HG03108 (cell line): ENCODE results near the gene COL6A1.

ENCODE experiments used
- ATAC-seq: cut with Tn5 transposase; IDR thresholded peaks from one replicate; pipeline ENCODE4 v1.9.1; 2021; ENCODE audit warnings: moderate library complexity; ENCODE audit not compliant: unreplicated experiment

COL6A1 gene

GRCh38 chr21:46025113-46025770 is 43.7 kb downstream of the COL6A1 start:
- ATAC-seq = no peak

- no peak for ATAC-seq
Observed at GRCh38 chr21:46027851-46028493, 46.4 kb downstream of the COL6A1 start.

GRCh38 chr21:46028573-46029091 is 47.1 kb downstream of the COL6A1 start:
- no peak for ATAC-seq

- no peak for ATAC-seq
Observed at GRCh38 chr21:46029186-46029924, 47.8 kb downstream of the COL6A1 start.

GRCh38 chr21:46031484-46031883 is 49.9 kb downstream of the COL6A1 start:
- ATAC-seq = no peak

GRCh38 chr21:46032100-46032499 is 50.5 kb downstream of the COL6A1 start:
- no peak for ATAC-seq

GRCh38 chr21:46033410-46034400 is 52.1 kb downstream of the COL6A1 start:
- no peak for ATAC-seq

- ATAC-seq = no peak
Observed at GRCh38 chr21:46035809-46036695, 54.5 kb downstream of the COL6A1 start.

GRCh38 chr21:46036696-46037330 is 55.2 kb downstream of the COL6A1 start:
- no peak for ATAC-seq

GRCh38 chr21:46037331-46038325 is 56.1 kb downstream of the COL6A1 start:
- ATAC-seq = no peak

GRCh38 chr21:46038341-46038829 is 56.8 kb downstream of the COL6A1 start:
- no peak for ATAC-seq

GRCh38 chr21:46038871-46039397 is 57.4 kb downstream of the COL6A1 start:
- ATAC-seq = no peak

- ATAC-seq = no peak
Observed at GRCh38 chr21:46039891-46040660, 58.5 kb downstream of the COL6A1 start.

- no peak for ATAC-seq
Observed at GRCh38 chr21:46040707-46041106, 59.1 kb downstream of the COL6A1 start.

- ATAC-seq = no peak
Observed at GRCh38 chr21:46041183-46041582, 59.6 kb downstream of the COL6A1 start.

- ATAC-seq = no peak
Observed at GRCh38 chr21:46045154-46045553, 63.6 kb downstream of the COL6A1 start.

GRCh38 chr21:46046471-46046870 is 64.9 kb downstream of the COL6A1 start:
- ATAC-seq = no peak
